Cortex of kidney (tissue), 1 donor: ENCODE results near the gene ADAM12.

Experiments used
- DNase-seq: peaks from one replicate; lab custom pipeline; 2025; lab: John Stamatoyannopoulos, UW

Gene ADAM12

GRCh38 chr10:126081841-126082466 lies 306.3 kb downstream of the ADAM12 start:
- no peak for DNase-seq

- no peak for DNase-seq
Observed at GRCh38 chr10:126080879-126081411, 307.3 kb downstream of the ADAM12 start.

GRCh38 chr10:126080291-126080825 lies 307.9 kb downstream of the ADAM12 start:
- no peak for DNase-seq

- no peak for DNase-seq
Observed at GRCh38 chr10:126075009-126075408, 313.3 kb downstream of the ADAM12 start.

- no peak for DNase-seq
Observed at GRCh38 chr10:126074291-126074690, 314.0 kb downstream of the ADAM12 start.

- no peak for DNase-seq
Observed at GRCh38 chr10:126073606-126074005, 314.7 kb downstream of the ADAM12 start.

GRCh38 chr10:126072622-126073021 lies 315.7 kb downstream of the ADAM12 start:
- no peak for DNase-seq

- no peak for DNase-seq
Observed at GRCh38 chr10:126070476-126071215, 317.6 kb downstream of the ADAM12 start.

- no peak for DNase-seq
Observed at GRCh38 chr10:126068322-126068721, 320.0 kb downstream of the ADAM12 start.

GRCh38 chr10:126066456-126066855 lies 321.8 kb downstream of the ADAM12 start:
- no peak for DNase-seq

GRCh38 chr10:126065751-126066377 lies 322.4 kb downstream of the ADAM12 start:
- no peak for DNase-seq

- no peak for DNase-seq
Observed at GRCh38 chr10:126064512-126064911, 323.8 kb downstream of the ADAM12 start.

GRCh38 chr10:126063353-126063791 lies 324.9 kb downstream of the ADAM12 start:
- no peak for DNase-seq

DNA sequence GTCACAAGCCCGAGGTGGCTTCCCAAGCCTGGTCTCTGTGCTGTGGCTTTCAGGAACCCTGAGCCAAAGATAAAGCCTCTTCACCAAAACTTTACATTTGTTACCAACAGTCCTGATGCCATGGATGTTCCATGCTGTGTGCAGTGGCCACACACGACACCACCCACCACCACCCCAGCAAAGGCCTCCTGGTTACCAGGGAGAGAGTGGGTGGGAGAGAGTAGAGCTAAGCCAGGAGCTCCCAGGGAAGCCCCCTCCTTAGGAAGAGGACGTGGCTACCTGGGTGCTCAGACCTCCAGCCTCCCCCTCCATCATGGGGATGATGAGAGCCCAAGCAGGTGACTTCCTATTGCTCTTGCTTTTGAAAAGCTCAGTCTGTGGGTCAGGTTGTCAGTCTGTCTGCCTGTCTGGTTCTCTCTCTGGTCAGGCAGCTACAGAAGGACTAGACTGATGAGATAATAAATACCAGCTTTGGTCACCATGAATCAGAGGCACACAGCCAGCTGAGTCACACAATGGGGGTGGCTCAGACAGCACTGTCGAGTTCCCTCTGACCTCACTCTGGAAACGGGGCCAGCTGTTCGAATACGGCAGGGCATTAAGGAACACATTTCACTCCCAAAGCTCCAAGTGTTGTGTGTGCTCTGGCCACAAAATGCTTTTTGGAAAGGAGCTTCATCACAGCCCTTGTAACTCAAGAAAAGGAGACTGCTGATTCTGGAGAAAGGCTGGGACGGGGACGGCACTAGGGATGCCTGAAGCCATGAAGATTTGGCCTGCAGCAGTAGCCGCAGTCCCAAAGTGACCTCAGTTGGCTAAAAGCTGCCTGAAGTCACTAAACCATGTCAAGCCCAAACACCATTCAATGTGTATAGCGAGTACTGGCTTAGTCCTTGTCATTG lies 325.9 kb downstream of the ADAM12 start:
- DNase-seq: no peak

- DNase-seq: no peak
Observed at GRCh38 chr10:126061526-126061925, 326.8 kb downstream of the ADAM12 start.

DNA sequence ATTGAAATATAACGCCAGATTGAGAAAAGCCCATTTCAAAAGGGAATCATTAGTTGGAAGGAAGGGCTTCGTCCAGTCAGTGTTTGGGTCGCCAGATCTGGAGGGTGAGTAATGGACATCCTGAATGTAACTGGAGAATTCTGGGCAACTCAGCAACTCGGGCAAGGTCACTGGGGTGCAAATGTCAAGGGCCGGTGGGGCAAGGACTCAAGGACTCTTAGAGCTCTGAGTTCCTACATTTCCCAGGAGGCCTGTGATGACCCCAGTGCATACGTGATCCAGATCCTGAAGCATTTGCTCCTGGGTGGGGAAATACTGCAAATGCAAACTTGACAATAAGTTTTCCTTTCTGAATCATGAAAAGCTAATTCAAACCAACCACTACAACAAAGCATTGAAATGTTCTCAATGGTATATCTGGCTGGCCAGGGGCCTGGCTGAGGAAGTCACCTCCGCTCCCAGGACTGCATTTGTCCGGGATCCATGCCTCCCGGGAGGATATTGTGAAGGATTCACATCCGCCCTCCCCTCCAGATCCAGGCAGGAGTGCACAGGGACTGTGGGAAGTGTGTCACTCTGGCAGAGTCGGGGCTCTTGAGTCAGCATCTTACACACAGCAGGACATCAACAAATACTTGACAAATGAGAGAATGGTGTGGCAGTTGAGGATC lies 327.9 kb downstream of the ADAM12 start:
- DNase-seq: no peak

GRCh38 chr10:126059076-126059826 lies 329.0 kb downstream of the ADAM12 start:
- no peak for DNase-seq

GRCh38 chr10:126058507-126058906 lies 329.8 kb downstream of the ADAM12 start:
- DNase-seq: no peak

DNA sequence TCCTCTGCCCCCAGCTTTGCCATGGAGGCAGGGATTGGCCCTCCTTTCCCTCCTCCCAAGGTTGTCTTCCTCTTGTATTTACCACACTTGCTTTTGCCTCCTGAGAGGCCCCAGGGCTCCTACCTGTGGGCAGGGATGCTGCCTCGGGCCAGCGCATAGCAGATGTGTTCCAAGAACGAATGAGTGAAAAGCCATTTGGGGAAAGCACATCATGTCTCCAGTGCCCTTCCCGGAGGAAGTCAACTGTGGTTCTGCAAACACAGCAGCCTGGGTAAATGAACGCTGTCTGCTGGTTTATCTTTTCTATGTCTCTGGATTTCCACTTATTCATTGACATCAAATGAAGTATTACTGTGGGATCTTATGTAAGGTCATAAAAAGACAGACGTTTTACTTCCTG lies 330.2 kb downstream of the ADAM12 start:
- no peak for DNase-seq

DNA sequence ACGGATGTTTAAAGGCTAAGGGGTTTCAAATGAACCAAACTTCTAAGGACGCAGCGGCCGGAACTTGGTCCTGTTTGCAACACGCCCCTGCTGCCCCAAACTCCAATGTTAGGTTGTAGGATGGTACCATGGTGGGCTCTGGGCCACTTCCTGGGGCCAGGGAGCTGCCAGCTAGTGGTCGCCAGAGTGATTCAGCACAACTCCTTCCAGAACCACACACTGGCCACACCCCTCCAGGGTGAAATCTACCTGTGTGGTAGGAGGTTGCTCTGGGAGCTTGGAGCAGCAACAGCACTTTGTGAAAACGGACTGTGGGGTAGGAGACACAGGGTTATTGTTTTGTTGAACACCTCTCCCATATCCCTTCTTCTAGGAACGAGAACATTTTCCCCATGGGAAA lies 330.8 kb downstream of the ADAM12 start:
- no peak for DNase-seq
